B cell (primary cell): ENCODE data around the gene CTIF. TPM values are rescaled to one million over a fixed set of nuclear protein-coding genes. Genes with fewer than 3 reads are reported as not detected.

Experiments
- ATAC-seq: fragments of 200-7000 bp; cut with Tn5 transposase; one replicate; pipeline ENCODE4 v1.10.0; 2021; ENCODE audit warnings: low read depth, mild to moderate bottlenecking, moderate number of reproducible peaks, moderate library complexity
- CTCF ChIA-PET: fragments of 350-600 bp; sonication (Branson Sonifier 250); formaldehyde crosslinking; loops from one replicate; lab custom pipeline; 2021; ENCODE audit warnings: antibody characterized with exemption, inconsistent platforms; lab: Charles Lee
- POLR2A ChIA-PET: fragments of 350-600 bp; sonication (Branson Sonifier 250); formaldehyde crosslinking; loops from one replicate; lab custom pipeline; 2021; ENCODE audit warnings: antibody characterized with exemption; lab: Charles Lee
- DNase-seq: peaks from one replicate; pipeline ENCODE4 v3.0.0; 2013
- H2AFZ ChIP-seq: 2 replicates; pipeline ENCODE4 v1.6.1; 2012; ENCODE audit warnings: mild to moderate bottlenecking, low read depth, low read length; ENCODE audit not compliant: insufficient read depth, poor library complexity, severe bottlenecking
- H3K27ac ChIP-seq, 2 donors: 1 replicate in 1 of 2; 2 replicates in 1 of 2; pipeline ENCODE4 v1.5.1; 2012 to 2013; ENCODE audit warnings: low read length in 2 of 2, mild to moderate bottlenecking in 2 of 2, moderate library complexity in 1 of 2
- H3K27me3 ChIP-seq, 4 experiments: fragments of 200-600 bp in 1 of 4; sonication (generic) in 1 of 4; replicated peaks in 1 of 4; 1 replicate in 2 of 4; 2 replicates in 2 of 4; pipeline versions ENCODE4 v1.6.1 to v1.7.0; 2013 to 2016; ENCODE audit warnings: low read length in 3 of 4, mild to moderate bottlenecking in 2 of 4, mixed read lengths in 1 of 4, moderate library complexity in 1 of 4; ENCODE audit not compliant: insufficient read depth in 4 of 4, control insufficient read depth in 3 of 4; ENCODE audit errors: control extremely low read depth in 1 of 4
- H3K36me3 ChIP-seq, 2 experiments: replicated peaks in 1 of 2; 1 replicate in 1 of 2; 2 replicates in 1 of 2; pipeline versions ENCODE4 v1.6.1 to v1.7.1; 2013; ENCODE audit warnings: low read length in 1 of 2; ENCODE audit not compliant: insufficient read depth in 2 of 2, control insufficient read depth in 1 of 2; ENCODE audit errors: control extremely low read depth in 1 of 2, extremely low read depth in 1 of 2
- H3K4me1 ChIP-seq, 2 donors: fragments of 200-600 bp in 1 of 2; sonication (generic) in 1 of 2; 1 replicate in 1 of 2; 2 replicates in 1 of 2; pipeline versions ENCODE4 v1.5.1 to v1.6.1; 2013 to 2017; ENCODE audit warnings: low read length in 2 of 2; ENCODE audit not compliant: control insufficient read depth in 2 of 2, insufficient read depth in 2 of 2
- H3K4me2 ChIP-seq: replicated peaks from 2 replicates; pipeline ENCODE3; 2012; ENCODE audit warnings: mild to moderate bottlenecking, low read depth, low read length; ENCODE audit not compliant: poor library complexity, severe bottlenecking
- H3K4me3 ChIP-seq, 5 experiments: fragments of 200-600 bp in 1 of 5; sonication (generic) in 1 of 5; 1 replicate in 3 of 5; 2 replicates in 2 of 5; pipeline versions ENCODE4 v1.5.1 to v1.7.0; 2011 to 2016; ENCODE audit warnings: low read length in 4 of 5, mild to moderate bottlenecking in 4 of 5, low read depth in 2 of 5, control low read depth in 1 of 5, moderate library complexity in 1 of 5; ENCODE audit not compliant: insufficient read depth in 1 of 5; ENCODE audit errors: control extremely low read depth in 1 of 5, extremely low read depth in 1 of 5
- H3K79me2 ChIP-seq: fragments of 200-600 bp; sonication (generic); one replicate; pipeline ENCODE4 v1.6.0; 2016; ENCODE audit warnings: low read length; ENCODE audit not compliant: control insufficient read depth, insufficient read depth
- H3K9ac ChIP-seq: fragments of 200-600 bp; sonication (generic); 2 replicates; pipeline ENCODE4 v1.6.1; 2017; ENCODE audit warnings: mild to moderate bottlenecking, low read length, moderate library complexity
- H3K9me3 ChIP-seq, 3 donors: one replicate each; pipeline versions ENCODE4 v1.6.1 to v1.7.1; 2013; ENCODE audit warnings: low read length in 2 of 3; ENCODE audit not compliant: control insufficient read depth in 2 of 3, insufficient read depth in 1 of 3; ENCODE audit errors: control extremely low read depth in 1 of 3
- H4K20me1 ChIP-seq: 2 replicates; pipeline ENCODE4 v1.6.0; 2012; ENCODE audit warnings: mild to moderate bottlenecking, low read length; ENCODE audit not compliant: insufficient read depth, control insufficient read depth, poor library complexity, severe bottlenecking
- H3K27ac Mint-ChIP-seq: one replicate; pipeline ENCODE4 v1.8.0; 2021; ENCODE audit warnings: mixed read lengths
- H3K27me3 Mint-ChIP-seq: one replicate; pipeline ENCODE4 v1.8.0; 2021; ENCODE audit warnings: mixed read lengths
- H3K4me1 Mint-ChIP-seq: one replicate; pipeline ENCODE4 v1.8.0; 2021; ENCODE audit warnings: mixed read lengths
- H3K4me3 Mint-ChIP-seq: one replicate; pipeline ENCODE4 v1.8.0; 2021; ENCODE audit warnings: mixed read lengths
- H3K9me3 Mint-ChIP-seq: one replicate; pipeline ENCODE4 v1.8.0; 2022; ENCODE audit warnings: mixed read lengths; ENCODE audit not compliant: insufficient read depth
- CTCF ChIP-seq: fragments of 200-600 bp; IDR thresholded peaks from one replicate; pipeline ENCODE4 v1.8.0; 2022; ENCODE audit warnings: antibody characterized with exemption, mild to moderate bottlenecking
- EZH2 ChIP-seq: IDR thresholded peaks from 2 replicates; pipeline ENCODE4 v1.6.1; 2012; ENCODE audit warnings: borderline replicate concordance, low read depth, mild to moderate bottlenecking, moderate library complexity, low read length; ENCODE audit not compliant: insufficient read depth, poor library complexity, severe bottlenecking
- WGBS: methylation state at CpG from one replicate; pipeline ENCODE4 v1.1.5; 2013; ENCODE audit warnings: missing lambda C conversion rate; ENCODE audit not compliant: insufficient coverage; 5-methylcytosine and 5-hydroxymethylcytosine counted together
- intact Hi-C: fragments of 100-400 bp; cut with micrococcal nuclease; formaldehyde crosslinking; loops from one replicate; pipeline ENCODE4 v1.10.0; 2022
- polyA plus RNA-seq: library from polyadenylated mRNA; depleted of rRNA; stranded (reverse); fragments of >200 nt; gene quantifications from 2 replicates; pipeline ENCODE4 v1.2.3, GENCODE V29; 2012
- total RNA-seq, 2 donors: library from RNA; stranded (reverse); fragments of 120-200 nt in 1 of 2; gene quantifications; 1 replicate in 1 of 2; 2 replicates in 1 of 2; pipeline versions ENCODE4 v1.2.3 to v1.2.4, GENCODE V29; 2013 to 2022

CTIF gene
- total and polyA plus RNA-seq, 2 donors (not counting 1 experiment from before 2014, with no cell fraction given), result 3.6 to 16.2 TPM

DNA sequence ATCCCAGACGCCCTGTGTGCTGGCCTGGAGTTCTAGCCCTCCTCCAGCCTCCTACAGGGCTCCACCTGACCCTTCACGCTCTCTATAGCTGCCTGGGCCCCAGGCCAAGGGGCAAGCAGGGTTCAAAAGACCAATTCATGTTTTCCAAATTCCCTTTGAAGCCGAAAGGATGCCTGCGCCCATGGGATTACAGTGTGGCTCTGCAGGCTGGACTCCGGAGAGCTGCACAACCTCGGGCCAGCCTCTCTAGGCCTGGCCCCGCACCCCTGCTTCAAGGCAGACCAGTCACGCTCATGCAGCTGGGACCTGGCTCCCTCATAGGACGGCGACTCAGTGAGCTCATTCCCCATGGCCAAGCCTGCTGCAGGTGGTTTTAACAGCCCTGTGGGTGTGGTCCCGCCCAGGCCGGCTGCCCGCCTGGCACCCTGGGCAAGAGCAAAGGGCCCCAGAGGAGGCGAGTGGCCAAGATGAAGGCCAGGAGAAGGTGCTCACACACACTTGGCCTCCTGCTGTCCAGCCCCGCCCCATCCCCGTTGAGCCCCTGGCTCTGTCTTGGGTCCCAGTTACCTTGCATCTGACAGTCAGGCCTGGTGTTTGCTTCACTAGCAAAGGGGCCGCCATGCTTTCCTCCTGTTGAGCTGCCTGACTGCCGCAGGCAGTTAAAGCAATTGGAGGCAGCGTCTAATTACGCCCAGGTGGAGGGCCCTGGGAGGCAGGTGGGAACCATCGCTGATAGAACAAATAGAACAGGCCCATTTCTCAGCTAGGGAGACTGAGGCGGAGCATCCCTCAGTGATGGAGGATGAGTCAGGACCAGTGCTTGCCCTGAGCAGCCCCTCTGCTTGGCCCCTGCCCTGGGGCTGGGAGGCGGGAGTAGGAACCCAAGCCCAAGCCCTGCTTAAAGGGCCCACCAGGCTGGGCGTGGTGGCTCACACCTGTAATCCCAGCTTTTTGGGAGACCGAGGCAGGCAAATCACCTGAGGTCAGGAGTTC is 355.1 kb downstream of the CTIF start:
- no peaks in the 10 kb centered on the region for H3K27me3 ChIP-seq
- no peak overlapping the region for H2AFZ ChIP-seq
- Mint-ChIP-seq H3K9me3 (no peaks in the 10 kb centered on the region), H3K4me3 (no peak overlapping the region), H3K27ac (no peak overlapping the region), H3K4me1 (peaks cover 16% of the 10 kb centered on the region), H3K27me3 (no peaks in the 10 kb centered on the region)
- H3K27ac ChIP-seq, result no peak overlapping the region
- DNase-seq, result no peak
- ChIA-PET CTCF (interaction anchor here (0.5 to 1.4 kb wide), 2 partner anchors 18 to 47 kb away, joined by 3 read pairs; no protein-coding TSS in a partner anchor), POLR2A (no interaction called here)
- TF ChIP-seq CTCF (no peak), EZH2 (no peak)
- WGBS, result 98% methylated on average over 24 of the region's 25 CpGs
- intact Hi-C loops, result no loop called here
- peaks cover 14 to 16% of the 10 kb centered on the region in 2 donors for H3K4me1 ChIP-seq
- H4K20me1 ChIP-seq, result no peaks in the 10 kb centered on the region
- H3K79me2 ChIP-seq, result no peaks in the 10 kb centered on the region
- H3K9me3 ChIP-seq, result no peaks in the 10 kb centered on the region
- no peak overlapping the region for H3K4me2 ChIP-seq
- no peak overlapping the region for H3K4me3 ChIP-seq
- H3K36me3 ChIP-seq, result no peaks in the 10 kb centered on the region
- no peak overlapping the region for H3K9ac ChIP-seq
- ATAC-seq, result no peak

DNA sequence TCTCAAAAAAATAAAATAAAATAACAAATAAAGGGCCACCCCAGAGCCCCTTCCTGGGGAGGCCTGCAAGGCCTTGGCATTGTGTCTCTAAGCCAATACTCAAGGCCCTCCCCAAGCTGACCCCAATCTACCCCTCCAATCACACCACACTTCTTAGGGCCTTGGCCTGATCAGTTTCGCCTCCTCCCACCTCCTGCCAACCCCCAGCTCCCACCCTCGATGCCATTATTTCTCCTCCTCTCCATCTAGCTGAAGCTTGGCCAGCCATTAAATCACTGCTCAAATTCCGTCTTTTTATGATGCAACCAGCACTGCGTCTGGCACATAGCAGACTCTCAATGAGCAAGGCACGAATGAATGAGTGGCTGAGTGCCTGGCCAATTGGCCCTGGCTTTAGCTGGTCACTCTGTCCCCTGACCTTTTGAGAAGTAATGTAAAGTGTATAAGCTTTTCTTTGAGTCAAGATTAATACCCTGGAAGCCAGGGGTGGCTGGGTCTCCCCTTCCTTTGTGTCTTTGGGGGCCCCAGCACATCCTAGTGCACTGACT is 356.0 kb downstream of the CTIF start:
- no peaks in the 10 kb centered on the region for H4K20me1 ChIP-seq
- no peaks in the 10 kb centered on the region for H3K27me3 Mint-ChIP-seq
- H3K4me3 Mint-ChIP-seq, result no peak overlapping the region
- ChIA-PET CTCF (no interaction called here), POLR2A (no interaction called here)
- WGBS, result 99% methylated on average over 5 of the region's 5 CpGs
- no peak overlapping the region for H3K4me2 ChIP-seq
- peaks cover 2% of the 10 kb centered on the region for H3K9me3 Mint-ChIP-seq
- ATAC-seq (no peak), DNase-seq (no peak)
- no peak overlapping the region for H3K27ac Mint-ChIP-seq
- peaks cover 14 to 16% of the 10 kb centered on the region in 2 donors for H3K4me1 ChIP-seq
- H3K79me2 ChIP-seq, result no peaks in the 10 kb centered on the region
- no peaks in the 10 kb centered on the region for H3K36me3 ChIP-seq
- H3K4me3 ChIP-seq, result no peak overlapping the region
- H3K9me3 ChIP-seq, result peaks cover 0 to 4% (median 0%) of the 10 kb centered on the region in 3 donors
- no peak overlapping the region for H2AFZ ChIP-seq
- H3K27ac ChIP-seq, result no peak overlapping the region
- no peaks in the 10 kb centered on the region for H3K27me3 ChIP-seq
- peaks cover 16% of the 10 kb centered on the region for H3K4me1 Mint-ChIP-seq
- intact Hi-C loops, result no loop called here
- TF ChIP-seq EZH2, result no peak
- H3K9ac ChIP-seq, result no peak overlapping the region
